Activated T-cell treated with anti-CD3 and anti-CD28 coated beads, Interleukin-2, amount 50 U/mL, for 48 hours (primary cell): ENCODE results near the gene INHBE.
A peak's percentile ranks its signal among the peaks of the same experiment; 100 is the strongest.
"Not testable (repeated sequence)": the region's sequence is repeated elsewhere in the genome, so short reads cannot be mapped to it uniquely, and the experiment has no call there.

Experiments used
- DNase-seq, 2 experiments: peaks; one replicate each; pipeline ENCODE4 v3.0.0-alpha.2; 2020

The INHBE gene

DNA sequence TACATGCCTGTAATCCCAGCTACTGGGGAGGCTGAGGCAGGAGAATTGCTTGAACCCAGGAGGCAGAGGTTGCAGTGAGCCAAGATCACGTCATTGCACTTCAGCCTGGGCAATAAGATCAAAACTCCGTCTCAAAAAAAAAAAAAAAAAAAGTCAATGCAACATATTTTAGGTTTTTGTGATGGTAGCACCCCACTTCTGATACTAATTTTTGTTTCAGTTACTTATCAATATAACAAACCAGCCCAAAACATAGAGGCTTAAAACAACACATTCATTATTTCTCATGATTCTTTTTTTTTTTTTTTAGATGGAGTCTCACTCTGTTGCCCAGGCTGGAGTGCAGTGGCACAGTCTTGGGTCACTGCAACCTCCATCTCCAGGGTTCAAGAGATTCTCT lies 13.7 kb upstream of the INHBE start:
- not testable (repeated sequence) for DNase-seq

DNA sequence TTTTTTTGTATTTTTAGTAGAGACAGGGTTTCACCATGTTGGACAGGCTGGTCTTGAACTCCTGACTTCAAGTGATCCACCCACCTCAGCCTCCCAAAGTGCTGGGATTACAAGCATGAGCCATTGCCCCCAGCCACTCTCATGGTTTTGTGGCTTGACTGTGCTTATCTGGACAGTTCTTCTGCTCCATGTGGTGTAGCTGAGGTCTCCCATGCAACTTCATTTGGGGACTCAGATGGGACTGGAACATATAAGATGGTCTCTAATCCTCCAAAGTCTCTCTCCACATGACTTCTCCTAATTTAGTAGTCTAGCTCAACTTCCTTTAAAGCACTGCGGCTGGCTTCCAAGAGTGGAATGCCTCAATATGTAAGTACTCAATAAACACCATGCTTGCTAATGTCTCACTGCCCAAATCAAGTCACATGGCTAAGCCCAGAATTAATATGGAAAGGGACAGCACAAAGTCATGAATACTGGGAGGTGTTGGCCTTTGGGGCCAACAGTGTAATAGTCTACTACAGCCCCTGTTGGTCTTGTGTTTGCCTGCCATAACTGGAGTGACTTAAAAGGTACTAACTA lies 13.2 kb upstream of the INHBE start:
- DNase-seq: no peak

DNA sequence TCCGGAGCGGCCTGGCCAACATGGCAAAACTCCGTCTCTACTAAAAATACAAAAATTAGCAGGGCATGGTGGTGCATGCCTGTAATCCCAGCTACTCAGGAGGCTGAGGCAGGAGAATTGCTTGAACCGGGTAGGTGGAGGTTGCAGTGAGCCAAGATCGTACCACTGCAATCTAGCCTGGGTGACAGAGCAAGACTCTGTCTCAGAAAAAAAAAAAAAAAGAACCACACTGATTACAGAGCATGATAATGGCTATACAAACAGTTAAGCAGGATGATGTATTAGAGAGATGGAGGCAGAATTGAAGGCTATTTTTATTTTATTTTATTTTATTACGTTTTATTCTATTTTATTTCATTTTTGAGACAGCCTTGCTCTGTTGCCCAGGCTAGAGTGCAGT lies 10.8 kb upstream of the INHBE start:
- DNase-seq: not testable (repeated sequence)

DNA sequence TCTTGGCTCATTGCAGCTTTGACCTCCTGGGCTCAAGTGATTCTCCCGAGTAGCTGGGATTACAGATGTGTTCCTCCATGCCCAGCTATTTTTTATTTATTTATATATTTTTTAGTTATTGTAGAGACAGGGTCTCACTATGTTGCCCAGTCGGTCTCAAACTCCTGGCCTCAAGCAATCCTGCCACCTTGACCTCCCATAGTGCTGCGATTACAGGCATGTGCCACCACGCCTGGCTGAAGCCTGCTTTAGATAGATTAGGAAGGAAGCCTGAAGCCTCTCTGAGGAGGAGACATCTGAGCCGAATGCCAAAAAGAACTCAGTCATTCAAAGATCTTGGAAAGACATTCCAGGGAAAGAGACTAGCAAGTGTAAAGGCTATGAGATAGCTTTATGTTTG lies 10.4 kb upstream of the INHBE start:
- no peak for DNase-seq

DNA sequence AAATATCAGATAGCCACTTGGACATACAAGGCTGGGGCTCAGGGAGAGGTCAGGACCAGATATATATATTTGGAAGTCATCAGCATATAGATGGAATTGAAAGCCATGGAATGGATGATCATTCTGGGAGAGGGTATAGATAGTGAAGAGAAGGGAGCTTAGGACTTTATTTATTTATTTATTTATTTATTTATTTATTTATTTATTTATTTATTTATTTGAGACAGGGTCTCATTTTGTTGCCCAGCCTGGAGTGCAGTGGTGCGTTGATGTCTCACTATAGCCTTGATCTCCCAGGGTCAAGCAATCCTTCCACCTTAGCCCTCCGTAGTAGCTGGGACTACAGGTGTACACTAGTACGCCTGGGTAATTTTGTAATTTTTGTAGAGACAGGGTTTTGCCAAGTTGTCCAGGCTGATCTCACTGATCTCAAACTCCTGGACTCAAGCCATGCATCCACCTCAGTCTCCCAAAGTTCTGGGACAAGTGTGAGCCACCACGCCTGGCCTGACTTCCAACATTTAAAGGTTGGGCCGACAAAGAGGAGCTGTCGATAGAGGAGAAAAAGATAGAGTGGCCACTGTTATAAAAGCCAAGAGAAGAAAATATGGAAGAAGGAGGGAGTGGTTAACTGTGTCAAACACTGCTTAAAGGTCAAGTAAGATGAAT lies 8.7 kb upstream of the INHBE start:
- DNase-seq: no peak

DNA sequence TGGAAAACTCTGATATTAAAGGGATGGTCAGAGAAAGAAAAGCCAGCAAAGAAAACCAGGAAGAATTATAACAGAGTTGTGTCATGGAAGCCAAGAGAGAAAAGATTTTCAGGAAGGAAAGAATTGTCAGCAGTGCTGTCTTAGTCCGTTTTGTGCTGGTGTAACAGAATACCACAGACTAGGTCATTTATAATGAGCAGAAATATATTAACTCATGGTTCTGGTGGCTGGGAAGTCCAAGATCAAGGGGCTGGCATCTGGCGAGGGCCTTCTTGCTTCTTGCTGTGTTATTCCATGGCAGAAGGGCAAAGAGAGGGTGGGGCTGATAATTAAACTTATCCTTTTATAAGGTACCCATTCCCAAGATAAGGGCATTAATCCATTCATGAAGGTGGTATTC lies 6.4 kb upstream of the INHBE start:
- no peak for DNase-seq

DNA sequence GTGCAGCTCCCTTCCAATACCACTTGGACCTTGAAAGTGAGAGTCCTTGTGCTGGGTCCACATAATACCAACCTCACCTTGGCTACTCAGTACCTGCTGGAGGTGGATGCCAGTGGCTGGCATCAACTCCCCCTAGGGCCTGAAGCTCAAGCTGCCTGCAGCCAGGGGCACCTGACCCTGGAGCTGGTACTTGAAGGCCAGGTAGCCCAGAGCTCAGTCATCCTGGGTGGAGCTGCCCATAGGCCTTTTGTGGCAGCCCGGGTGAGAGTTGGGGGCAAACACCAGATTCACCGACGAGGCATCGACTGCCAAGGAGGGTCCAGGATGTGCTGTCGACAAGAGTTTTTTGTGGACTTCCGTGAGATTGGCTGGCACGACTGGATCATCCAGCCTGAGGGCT lies 5.7 kb upstream of the INHBE start:
- DNase-seq: no peak

DNA sequence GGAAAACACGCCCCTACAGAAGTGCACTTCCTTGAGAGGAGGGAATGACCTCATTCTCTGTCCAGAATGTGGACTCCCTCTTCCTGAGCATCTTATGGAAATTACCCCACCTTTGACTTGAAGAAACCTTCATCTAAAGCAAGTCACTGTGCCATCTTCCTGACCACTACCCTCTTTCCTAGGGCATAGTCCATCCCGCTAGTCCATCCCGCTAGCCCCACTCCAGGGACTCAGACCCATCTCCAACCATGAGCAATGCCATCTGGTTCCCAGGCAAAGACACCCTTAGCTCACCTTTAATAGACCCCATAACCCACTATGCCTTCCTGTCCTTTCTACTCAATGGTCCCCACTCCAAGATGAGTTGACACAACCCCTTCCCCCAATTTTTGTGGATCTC lies 5.0 kb upstream of the INHBE start:
- DNase-seq: no peak

DNA sequence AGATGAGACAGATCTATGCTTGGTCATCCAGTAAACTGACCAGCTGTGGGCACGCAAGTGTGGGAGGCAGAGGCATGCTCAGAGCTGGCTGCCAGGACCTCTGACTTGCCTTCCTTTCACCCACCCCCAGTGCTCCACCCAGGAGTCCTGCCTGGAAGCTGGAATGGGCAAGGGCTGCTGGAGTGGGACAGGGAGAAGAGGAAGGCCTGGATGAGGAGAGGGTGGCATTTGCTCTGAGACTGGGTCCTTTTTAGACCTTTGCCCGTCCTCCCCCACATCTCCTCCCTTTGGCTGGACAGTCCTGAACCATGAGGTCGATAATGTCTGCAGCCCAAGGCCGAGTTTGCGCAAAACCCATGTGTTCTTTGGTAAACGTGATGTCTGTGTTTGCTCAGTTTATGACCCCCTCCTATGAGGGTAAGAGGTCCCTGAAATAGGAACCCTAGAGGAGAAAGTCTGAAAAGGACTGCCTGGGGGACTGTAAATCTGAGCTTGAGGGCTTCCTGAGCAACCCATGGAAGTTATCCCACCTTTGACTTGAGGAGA lies 3.8 kb upstream of the INHBE start:
- DNase-seq: no peak

DNA sequence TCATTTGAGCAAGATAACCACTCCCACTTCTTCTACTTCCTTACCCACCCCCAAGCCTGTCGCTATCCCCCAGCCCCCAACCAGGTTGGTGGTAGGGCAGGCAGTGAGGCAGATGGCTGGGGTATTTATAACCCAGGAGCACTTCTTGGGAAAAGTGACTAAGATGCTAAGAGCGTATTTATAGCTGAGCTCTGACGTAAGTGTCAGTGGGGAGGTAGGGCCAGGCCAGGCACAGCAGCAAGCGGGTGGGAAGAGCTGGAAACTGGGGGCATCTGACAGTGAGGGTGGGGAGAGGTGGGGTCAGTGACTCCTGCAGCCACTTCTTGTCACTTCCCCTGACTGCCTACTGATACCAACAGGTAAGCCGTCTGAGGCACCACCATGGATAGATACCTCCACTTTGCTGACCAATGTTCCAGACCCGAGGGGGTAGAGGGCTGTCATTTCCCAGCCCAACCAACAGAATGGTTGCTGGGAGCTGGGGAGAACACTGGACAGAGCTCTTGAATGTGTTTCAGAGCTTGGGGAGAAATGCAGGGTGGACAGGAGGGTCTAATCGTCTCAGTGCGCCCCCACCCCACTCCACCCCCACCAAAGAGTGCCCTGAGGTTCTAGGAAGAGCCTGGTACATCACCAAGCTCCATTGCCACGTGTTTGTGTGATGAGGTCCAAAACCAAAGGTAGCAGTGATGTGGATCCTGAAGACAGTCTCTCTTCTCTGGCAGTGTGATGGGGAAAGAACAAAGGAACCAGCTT lies 2.7 kb upstream of the INHBE start:
- DNase-seq: peak in 1 of 2 experiments; percentile 53

DNA sequence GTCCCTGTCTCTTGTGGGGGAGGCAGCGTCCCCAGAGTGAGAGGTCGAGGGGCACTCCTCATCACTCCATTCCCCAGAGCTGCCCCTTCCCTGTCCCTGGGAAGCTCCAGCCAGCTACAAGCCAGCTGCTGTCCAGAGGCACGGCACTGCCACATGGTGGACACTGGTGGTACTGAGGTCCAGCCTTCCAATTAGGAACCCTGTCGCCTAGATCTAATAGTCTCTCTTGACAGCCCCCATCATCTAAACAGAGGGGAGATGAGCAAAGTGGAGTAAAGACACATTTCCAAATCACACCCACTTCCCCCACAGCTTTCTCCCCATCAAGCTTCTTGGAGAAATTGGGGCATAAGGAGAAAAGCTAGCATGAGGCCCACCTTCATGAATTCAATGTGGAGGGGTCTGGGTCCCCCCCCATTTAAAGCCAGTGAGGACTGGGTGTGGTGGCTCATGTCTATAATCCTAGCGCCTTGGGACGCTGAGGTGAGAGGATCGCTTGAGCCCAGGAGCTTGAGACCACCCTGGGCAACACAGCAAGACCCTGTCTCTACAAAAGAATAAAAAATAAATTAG lies 2.1 kb upstream of the INHBE start:
- DNase-seq: peak; percentile 76 to 81

DNA sequence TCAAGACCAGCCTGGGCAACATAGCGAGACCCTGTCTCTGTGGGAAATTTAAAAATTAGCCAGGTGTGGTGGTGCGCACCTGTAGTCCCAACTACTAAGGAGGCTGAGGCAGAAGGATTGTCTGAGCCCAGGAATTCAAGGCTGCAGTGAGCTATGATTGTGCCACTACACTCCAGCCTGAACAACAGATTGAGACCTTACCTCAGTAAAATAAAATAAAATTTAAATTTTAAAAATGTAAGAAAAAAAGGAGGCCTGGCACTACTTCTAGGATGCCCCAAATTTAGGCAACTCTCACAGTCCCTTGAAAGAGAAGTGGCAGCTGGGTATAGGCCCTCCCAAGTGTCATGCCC lies 918 bp upstream of the INHBE start:
- DNase-seq: no peak

DNA sequence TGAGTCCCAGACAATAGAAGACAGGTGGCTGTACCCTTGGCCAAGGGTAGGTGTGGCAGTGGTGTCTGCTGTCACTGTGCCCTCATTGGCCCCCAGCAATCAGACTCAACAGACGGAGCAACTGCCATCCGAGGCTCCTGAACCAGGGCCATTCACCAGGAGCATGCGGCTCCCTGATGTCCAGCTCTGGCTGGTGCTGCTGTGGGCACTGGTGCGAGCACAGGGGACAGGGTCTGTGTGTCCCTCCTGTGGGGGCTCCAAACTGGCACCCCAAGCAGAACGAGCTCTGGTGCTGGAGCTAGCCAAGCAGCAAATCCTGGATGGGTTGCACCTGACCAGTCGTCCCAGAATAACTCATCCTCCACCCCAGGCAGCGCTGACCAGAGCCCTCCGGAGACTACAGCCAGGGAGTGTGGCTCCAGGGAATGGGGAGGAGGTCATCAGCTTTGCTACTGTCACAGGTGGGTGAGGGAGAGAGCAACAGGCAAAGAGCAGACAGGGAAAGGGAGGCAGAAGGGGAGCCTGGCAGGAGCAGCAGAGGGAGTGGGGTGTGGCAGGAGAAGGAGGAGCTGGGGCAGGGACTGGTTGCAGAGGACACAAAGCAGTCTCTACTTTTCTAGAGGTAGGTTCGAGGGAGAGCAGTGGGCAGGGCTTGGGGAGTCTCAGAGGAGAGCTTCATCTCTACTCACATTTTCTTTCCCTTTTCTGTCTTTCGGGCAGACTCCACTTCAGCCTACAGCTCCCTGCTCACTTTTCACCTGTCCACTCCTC lies 452 bp downstream of the INHBE start:
- no peak for DNase-seq

DNA sequence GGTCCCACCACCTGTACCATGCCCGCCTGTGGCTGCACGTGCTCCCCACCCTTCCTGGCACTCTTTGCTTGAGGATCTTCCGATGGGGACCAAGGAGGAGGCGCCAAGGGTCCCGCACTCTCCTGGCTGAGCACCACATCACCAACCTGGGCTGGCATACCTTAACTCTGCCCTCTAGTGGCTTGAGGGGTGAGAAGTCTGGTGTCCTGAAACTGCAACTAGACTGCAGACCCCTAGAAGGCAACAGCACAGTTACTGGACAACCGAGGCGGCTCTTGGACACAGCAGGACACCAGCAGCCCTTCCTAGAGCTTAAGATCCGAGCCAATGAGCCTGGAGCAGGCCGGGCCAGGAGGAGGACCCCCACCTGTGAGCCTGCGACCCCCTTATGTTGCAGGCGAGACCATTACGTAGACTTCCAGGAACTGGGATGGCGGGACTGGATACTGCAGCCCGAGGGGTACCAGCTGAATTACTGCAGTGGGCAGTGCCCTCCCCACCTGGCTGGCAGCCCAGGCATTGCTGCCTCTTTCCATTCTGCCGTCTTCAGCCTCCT lies 1.1 kb downstream of the INHBE start:
- DNase-seq: peak; percentile 67

DNA sequence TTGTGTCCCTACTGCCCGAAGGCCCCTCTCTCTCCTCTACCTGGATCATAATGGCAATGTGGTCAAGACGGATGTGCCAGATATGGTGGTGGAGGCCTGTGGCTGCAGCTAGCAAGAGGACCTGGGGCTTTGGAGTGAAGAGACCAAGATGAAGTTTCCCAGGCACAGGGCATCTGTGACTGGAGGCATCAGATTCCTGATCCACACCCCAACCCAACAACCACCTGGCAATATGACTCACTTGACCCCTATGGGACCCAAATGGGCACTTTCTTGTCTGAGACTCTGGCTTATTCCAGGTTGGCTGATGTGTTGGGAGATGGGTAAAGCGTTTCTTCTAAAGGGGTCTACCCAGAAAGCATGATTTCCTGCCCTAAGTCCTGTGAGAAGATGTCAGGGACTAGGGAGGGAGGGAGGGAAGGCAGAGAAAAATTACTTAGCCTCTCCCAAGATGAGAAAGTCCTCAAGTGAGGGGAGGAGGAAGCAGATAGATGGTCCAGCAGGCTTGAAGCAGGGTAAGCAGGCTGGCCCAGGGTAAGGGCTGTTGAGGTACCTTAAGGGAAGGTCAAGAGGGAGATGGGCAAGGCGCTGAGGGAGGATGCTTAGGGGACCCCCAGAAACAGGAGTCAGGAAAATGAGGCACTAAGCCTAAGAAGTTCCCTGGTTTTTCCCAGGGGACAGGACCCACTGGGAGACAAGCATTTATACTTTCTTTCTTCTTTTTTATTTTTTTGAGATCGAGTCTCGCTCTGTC lies 1.8 kb downstream of the INHBE start:
- no peak for DNase-seq

DNA sequence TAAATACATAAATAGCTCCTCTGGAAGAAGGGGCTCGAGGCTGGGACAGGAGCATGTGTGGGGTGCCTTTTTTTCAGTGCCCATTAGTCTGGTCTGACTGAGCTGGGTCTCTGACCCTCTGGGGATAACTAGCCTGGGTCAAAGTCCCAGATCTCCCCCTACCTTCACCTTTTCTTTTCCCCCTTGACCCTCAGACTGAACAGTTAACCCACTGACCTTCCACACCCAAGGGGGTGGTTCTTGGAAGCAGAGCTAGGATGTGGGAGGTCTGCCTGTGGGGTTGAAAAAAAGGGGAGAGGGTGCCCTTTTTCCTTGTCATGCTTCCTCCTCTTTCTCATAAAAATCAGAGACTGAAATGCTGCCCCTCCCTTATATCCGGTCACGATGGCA lies 3.6 kb downstream of the INHBE start:
- DNase-seq: no peak

DNA sequence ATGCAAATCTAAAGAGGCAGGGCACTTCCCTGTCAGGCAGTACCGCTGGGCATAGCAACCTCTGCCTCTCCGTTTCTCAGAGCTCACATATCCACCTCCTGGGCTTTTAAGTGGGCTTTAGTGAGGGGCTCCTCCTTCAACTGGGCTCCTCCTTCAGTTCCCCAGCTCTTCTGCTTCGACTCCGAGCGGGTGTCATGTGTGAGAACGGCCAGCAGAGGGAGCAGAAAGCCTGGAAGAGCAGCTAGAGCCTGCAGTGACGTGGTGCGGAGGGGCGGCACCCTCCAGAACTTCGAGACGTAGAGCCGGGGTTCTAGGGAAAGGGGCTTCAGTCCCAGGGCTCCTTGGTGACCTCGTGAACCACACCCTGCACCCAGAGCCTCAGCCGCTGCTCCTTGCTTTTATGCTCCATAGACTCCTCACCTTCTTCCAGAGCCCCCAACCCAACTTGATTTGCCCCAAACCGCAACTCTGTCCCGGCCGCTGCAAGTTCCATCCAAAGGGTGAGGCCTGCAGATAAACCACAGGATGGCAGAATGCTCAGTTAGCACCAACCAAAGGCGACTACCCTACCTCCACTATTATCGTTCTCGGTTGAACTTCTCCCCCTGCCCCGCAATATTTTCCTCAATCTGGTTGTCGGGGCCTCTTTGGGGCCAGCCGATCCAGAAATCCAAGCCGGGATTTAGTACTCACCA lies 4.1 kb downstream of the INHBE start:
- peak; percentile 97 to 98 for DNase-seq

DNA sequence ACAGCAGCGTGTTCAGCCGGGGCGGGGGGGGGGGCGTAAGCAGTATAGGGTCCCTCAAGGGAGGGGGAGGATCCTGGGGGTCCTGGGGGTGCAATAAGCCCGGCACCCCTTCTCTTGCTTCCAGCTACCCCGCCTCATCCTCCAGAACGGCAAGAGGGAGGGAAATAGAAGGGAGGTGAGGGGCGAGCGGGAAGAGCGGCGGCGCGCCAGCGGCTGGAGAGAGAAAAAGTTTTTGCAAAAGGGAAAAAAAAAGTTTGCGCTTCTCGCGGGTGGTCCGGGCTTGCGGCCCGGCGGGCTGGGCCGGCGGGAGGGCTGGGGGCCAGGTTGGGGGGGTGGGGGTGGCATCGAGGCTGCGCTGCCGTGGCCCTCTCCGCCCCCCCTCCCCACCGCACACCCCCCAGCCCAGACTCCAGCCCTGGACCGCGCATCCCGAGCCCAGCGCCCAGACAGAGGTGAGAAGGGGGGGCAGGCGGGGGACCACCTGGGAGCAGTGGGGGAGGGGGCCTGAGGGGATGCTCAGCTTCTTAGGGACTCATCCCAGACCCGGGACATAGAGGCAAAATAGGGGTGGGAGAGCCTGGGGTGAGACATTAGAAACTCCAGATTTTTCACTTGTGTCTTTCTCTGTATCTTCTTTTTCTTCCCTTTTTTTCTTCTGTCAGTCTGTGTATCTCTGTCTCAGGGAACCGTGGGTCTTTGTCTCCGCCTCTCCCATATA lies 4.8 kb downstream of the INHBE start, which contains the start of gene GLI1:
Gene GLI1 (plus strand): TSS at position 36 of the 718 bp plus-strand sequence. CDS start 3,907 bp downstream, outside the sequence.
- DNase-seq: no peak

DNA sequence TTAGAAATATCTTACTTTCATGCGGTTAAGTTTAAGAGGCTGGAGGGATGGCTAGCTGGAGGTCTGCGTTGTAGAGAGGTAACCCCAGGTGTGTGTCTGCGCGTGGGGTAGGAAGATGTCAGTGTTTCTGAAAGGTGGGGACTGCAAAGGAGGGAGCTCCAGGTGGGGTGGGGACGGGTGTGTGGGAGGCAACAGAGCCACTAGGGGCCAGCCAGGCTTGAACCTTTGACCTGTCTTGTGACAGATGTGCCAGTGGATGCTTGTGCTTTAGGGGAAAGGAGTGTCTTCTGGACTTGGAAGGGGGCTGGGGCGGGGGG lies 5.3 kb downstream of the INHBE start:
- no peak for DNase-seq

DNA sequence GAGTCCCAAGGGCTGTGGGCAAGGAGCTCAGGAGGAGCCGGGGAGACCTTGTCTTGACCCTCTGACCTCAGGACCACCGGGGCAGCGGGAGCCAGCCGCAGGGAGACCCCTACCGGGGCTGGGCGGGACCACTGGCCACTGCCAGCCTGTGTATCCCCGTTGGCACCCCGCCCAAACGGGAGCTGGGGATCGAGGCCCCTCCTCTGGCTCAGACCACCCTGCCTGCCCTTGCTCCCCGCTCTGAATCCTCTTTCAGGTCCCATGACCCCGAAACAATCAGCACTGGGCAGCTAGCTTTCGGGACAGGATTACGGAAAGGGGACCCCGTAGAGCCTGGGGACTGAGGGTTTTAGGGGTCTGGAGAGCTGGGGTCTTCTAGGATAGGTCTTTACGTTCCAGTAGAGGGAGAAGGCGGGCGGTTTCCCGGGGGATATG lies 5.8 kb downstream of the INHBE start:
- DNase-seq: peak in 1 of 2 experiments; percentile 37
